HG03520 (cell line): ENCODE results near the gene CDH12.
"Not testable (repeated sequence)": the region's sequence is repeated elsewhere in the genome, so short reads cannot be mapped to it uniquely, and the experiment has no call there.

Experiments
- ATAC-seq: cut with Tn5 transposase; IDR thresholded peaks from one replicate; pipeline ENCODE4 v1.9.1; 2021; ENCODE audit warnings: mild to moderate bottlenecking, moderate library complexity; ENCODE audit not compliant: unreplicated experiment

The CDH12 gene

DNA sequence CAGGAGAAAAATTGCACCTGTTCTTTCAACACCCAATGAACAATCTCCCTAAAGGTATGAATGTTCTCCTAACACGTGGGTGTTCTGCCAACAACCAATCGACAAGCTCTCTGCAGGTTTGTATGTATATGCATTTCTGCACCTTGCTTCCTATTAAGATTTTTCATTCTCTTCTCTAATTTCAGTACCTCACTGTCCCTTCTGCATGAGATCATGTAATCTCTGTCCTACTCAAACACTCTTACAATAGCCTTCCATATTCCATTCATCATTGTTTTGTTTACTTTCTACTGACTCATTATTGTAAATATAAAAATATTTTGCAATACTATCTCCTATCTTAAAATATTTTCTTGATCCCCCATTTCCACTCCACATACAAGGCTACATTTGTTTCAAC, 382.0 kb downstream of the CDH12 start:
- ATAC-seq = no peak

GRCh38 chr5:22470408-22470807, 382.7 kb downstream of the CDH12 start:
- no peak for ATAC-seq

DNA sequence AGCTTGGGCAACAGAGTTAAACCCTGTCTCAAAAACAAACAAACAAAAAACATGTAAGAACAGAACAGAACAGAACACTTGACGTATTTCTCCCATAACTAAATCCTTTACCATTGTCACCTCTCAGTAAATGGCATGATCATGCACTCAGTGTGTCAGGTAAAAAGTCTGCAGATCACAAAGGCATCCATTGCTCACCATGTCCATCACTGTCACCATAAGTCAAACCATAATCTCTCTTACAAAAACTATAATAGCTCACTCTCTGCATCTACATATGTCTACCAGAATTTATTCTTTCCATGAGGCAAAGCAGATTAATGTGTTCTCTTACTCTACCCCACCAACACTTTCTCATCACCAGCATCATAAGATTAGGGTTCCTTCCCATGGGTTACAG, 387.5 kb downstream of the CDH12 start:
- no peak for ATAC-seq

DNA sequence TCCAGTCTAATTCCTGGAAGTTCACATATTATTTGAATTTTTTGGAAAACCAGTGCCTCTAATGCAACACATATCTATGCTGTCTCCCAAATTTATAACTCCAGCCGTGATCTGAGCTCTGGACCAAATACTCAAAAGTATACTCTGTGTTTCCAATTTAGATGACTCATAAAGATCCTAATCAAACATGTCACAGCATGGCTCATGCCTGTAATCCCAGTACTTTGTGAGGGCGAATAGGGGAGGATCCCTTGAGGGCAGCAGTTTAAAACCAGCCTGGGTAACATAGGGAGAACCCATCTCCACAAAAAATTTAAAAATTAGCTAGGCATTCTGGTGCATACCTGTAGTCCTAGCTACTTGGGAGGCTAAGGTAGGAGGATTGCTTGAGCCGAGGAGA, 388.0 kb downstream of the CDH12 start:
- ATAC-seq = no peak

DNA sequence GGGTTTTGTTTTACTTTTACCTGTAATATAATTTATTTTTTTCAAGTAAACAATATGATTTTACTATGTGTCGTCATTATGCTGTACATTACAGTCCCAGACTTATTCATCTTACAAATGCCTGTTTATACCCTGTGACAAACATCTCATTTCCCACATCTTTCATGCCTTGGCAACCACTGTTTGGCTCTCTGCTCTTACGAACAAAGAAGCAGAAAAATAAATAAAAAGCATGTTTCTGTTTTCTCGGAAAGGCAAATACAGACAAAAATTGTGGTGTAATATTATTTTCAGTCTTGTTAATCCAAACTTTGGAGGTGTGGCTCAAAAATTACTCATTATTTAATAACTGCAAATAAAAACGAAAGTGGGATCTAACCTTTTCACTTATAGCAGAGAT, 393.0 kb downstream of the CDH12 start:
- no peak for ATAC-seq

DNA sequence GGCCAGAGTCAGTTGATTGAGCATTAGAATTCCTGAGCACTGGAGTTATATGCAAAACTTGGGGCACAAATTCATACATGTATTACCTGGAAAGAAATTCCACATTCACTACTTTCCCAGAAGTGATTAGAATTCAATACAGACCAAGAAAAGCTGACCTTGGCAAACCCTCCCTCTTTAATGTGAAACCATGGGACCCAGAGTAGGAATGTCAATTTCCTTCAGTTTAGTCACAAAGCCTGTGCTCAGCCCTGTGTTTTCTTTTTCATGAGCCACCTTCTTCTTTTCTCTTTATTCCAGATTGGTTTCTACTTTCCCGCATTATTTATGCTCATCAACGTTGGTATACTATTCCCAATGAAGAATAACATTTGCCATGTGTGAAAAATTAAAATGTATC, 420.2 kb downstream of the CDH12 start:
- ATAC-seq = no peak

DNA sequence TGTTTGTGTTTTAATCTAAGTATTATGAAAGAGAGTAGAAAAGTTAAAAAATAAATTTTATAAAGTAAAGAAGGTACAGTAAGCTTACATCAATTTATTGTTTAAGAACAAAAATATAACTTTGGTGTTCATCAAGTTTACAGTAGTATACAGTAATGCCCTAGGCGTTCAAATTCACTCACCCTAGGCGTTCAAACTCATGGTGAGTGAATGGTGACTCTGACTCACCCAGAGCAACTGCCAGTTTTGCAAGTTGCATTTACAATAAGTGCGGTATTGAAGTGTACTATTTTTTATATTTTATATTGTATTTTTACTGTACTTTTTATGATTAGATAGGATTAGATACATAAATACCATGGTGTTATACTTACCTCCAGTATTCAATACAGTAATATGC, 421.3 kb downstream of the CDH12 start:
- ATAC-seq = no peak

DNA sequence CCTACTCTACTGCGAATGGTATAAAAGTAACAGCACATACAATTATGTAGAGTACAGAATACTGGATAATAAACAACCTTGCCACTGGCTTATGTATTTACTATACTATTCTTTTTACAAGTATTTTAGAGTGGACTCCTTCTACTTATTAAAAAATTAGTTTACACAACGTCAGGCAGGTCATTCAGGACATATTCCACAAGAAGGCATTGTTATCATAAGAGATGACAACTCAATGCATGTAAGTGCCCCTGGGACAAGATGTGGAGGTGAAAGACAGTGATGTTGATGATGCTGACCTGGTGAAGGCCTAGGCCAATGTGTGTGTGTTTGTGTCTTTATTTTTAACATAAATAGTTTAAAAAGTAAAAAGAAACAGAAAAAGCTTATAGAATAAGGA, 421.7 kb downstream of the CDH12 start:
- no peak for ATAC-seq

DNA sequence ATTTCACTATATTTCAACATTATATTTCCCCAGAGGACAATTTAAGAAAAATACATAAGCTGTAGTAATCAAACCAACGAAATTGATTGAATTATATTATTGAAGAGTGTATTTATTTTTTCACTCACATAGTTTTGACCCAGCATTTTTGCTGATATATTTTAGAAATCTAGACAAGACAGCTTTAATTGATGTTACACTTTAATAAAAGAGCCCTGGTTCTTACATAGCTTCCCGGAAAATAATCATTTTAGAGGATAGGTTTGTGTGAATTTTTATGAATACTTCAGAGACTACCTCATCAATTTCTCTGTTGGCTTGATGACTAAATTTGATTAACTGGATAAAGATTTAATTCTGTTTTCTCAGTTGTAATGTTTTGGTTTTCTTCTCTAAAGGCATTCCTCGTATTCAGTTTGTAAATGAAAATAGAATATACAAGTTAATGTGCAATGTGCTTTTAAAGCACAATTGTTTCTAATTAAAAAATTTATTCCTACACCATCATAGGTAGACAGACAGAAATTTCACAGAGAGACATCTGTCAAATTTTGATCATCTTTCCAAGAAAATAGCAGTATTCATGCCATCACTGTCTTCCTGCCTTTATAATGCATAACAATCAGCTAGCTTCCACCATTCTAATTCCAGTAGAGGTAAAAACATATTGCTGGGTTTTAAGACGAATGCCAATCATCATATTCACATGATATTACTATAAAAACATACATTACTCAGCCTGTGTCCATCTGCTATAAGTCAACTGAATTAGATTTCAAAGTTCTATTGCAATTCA, 441.4 kb downstream of the CDH12 start:
- ATAC-seq = no peak

- ATAC-seq = no peak
These were observed 461.2 kb downstream of the CDH12 start for GRCh38 chr5:22391956-22392355.

GRCh38 chr5:22390888-22391287, 462.3 kb downstream of the CDH12 start:
- ATAC-seq = no peak

GRCh38 chr5:22372826-22373660, 480.1 kb downstream of the CDH12 start:
- no peak for ATAC-seq

DNA sequence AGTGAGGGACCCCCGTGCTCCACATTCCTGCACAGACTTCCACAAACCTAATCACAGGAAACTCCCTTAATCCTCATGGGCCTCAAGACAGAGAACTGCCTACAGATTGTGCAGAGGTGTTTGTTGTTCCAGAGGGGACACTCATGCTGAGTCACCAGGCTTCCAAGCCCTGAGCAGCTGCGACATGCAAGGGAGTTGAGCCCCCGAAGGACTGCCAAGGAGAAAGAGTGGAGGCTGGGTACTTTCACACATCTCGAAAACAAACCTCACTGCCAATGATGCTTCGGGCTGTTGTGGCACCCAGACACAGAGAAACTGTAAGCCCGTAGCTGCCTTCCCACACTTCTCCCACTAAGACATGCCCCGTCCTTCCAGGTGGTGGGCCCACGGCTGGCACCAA, 480.8 kb downstream of the CDH12 start:
- ATAC-seq = no peak

- no peak for ATAC-seq
These were observed 498.2 kb downstream of the CDH12 start for GRCh38 chr5:22354956-22355355.

DNA sequence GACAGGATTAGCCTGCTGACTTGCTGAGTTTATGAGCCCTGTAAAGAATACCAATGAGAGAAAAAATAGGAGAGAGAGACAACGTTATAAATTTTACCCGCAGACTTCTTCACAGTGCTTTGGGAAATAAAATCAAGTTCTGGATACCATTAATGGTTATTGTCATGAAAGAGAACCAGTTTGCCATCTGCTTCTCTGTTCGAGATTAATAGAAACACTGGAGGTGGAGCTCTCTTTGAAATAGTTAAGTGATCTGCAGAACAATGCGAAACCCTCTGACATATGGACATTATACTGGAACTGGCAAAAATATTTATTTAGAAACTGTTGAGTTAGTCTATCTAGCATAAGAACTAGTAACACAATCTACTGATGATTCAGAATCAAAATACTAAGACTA, 500.7 kb downstream of the CDH12 start:
- no peak for ATAC-seq

DNA sequence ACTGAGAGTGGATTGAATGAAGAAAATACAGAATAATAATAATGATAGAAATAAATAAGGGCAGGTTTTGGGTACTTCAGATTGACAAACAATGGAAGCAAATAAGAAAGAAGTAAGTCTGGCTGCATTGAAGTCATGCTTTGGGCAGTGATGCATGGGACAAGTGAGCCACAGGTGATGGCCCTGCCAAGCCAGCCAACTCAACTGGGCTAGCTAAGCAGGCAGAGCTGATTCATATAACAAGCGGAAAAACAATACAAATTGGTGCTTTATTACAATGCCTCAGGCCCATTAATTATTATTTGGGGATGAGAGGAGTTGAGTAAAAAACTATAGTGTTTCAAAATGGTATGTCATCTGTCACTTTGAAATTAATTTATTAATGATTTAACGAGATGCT, 502.0 kb downstream of the CDH12 start:
- ATAC-seq = no peak

- no peak for ATAC-seq
These were observed 505.1 kb downstream of the CDH12 start for GRCh38 chr5:22348027-22348426.

GRCh38 chr5:22344000-22344399, 509.1 kb downstream of the CDH12 start:
- no peak for ATAC-seq

GRCh38 chr5:22341406-22341805, 511.7 kb downstream of the CDH12 start:
- ATAC-seq = no peak

- ATAC-seq = not testable (repeated sequence)
These were observed 520.2 kb downstream of the CDH12 start for GRCh38 chr5:22332949-22333348.

- no peak for ATAC-seq
These were observed 523.5 kb downstream of the CDH12 start for GRCh38 chr5:22329683-22330082.

GRCh38 chr5:22319798-22320197, 533.3 kb downstream of the CDH12 start:
- no peak for ATAC-seq
